GM18868 (cell line): ENCODE data around the gene MYCN.
"Not testable (repeated sequence)": the region's sequence is repeated elsewhere in the genome, so short reads cannot be mapped to it uniquely, and the experiment has no call there.

ENCODE experiments used
- ATAC-seq: cut with Tn5 transposase; IDR thresholded peaks from one replicate; pipeline ENCODE4 v1.9.1; 2021; ENCODE audit warnings: mild to moderate bottlenecking, moderate library complexity; ENCODE audit not compliant: unreplicated experiment

Gene MYCN

DNA sequence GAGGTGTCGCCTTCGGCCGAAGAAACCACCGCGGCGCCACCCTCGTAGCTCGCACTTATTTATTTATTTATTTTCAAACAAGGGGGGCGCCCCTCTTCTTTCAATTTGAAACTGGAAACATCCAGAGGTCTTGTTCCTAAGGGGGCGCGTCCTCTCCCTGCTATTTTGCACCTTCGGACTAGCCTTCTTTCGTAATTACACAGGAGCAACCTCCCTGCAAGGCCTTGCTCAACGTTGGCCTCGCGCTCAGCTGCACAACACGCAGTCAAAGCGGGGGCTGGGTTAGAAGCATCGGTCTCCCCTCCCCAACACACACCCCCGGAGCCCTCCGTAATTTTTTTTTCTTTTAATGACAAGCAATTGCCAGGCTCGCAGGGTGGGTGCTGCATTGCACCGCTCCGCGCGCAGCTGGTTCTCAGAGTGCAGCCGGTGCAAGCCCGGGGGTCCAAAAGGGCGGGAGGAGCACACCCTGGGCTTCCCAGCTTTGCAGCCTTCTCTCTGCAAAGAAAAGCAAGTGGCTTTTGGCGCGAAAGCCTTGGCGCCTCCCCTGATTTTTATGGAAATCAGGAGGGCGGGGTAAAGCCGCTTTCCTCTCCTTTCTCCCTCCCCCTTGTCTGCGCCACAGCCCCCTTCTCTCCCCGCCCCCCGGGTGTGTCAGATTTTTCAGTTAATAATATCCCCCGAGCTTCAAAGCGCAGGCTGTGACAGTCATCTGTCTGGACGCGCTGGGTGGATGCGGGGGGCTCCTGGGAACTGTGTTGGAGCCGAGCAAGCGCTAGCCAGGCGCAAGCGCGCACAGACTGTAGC lies at the start of gene MYCN:
Gene MYCN, plus strand, starts transcription at position 697 of the 807 bp plus-strand sequence. CDS start 1,515 bp downstream, outside the sequence.
- ATAC-seq = peak; percentile 17

GRCh38 chr2:15890936-15891905 lies 49.1 kb upstream of the MYCN start:
- ATAC-seq = no peak

- no peak for ATAC-seq
These were observed 48.0 kb upstream of the MYCN start for GRCh38 chr2:15892151-15892880.

GRCh38 chr2:15893085-15893484 lies 47.3 kb upstream of the MYCN start:
- no peak for ATAC-seq

- ATAC-seq = no peak
These were observed 46.5 kb upstream of the MYCN start for GRCh38 chr2:15893689-15894480.

DNA sequence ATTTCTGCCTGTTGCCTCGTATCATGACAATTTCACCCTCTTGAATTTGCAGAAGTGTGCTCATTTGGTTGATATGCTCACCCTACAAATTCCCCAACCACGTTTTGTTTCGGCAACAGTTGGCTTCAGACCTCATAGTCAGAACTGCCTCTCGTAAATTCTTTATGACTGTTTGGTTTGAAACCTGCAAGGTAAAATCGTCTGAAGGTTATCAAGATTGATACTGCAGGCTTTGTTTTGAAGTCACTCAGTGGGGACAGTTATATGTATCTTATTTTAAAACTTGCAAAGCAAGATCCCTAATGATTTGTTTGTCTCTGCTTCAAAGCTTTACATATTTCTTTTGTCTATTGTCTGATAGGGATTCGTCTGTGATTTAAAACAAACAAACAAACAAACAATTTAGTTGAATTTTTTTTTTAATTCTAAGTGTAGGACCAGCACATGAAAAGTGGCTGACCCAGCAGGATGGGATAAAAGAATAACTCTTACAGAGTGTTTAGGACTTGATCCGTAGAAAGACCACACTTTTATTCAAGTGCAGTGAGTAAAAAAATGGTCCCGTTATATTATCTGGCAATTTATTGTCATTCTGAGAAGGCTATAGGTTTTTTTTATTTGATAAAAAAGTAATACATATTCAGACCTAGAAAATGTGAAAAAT lies 45.7 kb upstream of the MYCN start:
- no peak for ATAC-seq

DNA sequence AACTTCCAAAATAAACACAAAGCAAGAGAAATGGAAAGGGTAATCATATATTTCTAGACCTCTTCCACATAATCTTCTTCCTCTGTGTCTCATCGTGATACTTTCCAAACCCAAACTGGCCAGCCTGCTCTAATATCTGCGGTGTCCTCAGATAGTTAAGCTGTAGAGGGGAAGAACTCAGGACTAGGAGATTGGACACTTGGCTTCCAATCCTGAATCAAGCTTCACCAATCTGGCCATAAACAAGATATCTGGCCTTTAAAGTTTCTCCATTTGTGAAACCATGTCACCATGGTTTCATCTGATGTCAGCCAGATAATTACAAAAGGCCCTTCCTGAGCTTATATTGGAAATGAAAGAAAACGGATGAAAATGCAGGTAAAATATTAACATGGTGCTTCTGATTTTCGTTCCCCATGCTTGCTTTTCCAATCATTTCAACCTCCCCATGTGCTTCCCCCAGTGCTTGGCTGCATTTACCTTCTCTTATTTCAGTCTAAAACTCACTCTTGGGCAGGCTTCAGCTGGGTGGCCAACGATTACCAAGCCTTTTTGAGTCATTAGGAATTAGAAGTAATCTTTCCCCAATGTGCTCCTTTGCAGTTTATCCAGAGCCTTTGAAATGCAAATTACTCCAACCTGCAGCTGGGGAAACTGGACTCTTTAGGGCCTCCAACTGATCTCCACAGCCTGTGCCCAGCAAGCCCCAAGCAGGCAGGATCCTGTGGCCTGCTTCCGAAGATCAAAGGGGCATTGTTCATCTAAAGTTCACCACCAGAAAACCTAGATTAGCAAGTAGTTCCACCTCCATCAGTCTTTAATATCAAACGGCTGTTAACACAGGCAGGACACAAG lies 44.5 kb upstream of the MYCN start:
- ATAC-seq = no peak

DNA sequence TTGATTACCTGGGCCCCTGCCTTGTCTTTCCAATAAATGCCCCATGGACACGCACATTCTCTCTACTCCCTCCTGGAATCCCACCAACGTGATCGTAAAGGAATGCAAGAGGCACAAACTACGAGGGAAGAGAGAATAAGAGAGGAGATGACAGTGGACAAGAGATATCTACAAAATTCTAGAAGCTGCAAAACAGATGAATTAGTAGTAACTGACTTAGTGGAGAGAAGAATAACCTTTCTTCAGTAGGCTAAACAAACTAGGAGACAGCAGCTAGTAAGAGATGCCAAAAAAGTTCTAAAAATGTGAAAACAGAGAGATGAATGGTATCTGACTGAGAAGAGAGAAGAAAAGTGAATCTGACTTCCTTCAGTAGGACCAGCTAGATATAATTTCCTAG lies 43.5 kb upstream of the MYCN start:
- no peak for ATAC-seq

- no peak for ATAC-seq
These were observed 42.8 kb upstream of the MYCN start for GRCh38 chr2:15897431-15898098.

GRCh38 chr2:15899327-15899612 lies 41.1 kb upstream of the MYCN start:
- no peak for ATAC-seq

DNA sequence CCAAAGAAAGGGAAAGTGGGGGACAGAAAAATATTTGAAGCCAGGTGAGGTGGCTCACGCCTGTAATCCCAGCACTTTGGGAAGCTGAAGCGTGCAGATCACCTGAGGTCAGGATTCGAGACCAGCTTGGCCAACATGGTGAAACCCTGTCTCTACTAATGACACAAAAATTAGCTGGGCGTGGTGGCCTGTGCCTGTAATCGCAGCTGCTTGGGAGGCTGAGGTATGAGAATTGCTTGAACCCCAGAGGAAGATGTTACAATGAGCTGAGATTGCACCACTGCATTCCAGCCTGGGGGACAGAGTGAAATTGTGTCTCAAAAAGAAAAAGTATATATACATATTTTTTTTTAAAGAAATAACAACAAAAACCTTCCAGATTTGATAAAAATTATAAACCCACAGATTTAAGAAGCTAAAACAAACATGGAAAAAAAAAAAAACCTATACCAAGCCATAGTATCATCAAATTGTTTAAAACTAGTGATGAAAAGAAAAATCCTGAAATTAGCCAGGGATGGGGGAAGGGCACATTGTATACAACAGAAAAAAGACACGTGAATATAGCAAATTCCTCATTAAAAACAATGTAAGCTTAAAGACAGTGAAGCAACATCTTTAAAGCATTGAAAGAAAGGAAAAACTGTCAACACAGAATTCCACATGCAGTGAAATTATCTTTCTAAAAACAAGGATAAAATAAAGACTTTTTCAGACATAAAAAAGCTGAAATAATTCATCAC lies 40.4 kb upstream of the MYCN start:
- ATAC-seq = no peak

- no peak for ATAC-seq
These were observed 39.1 kb upstream of the MYCN start for GRCh38 chr2:15901095-15901807.

GRCh38 chr2:15901808-15902130 lies 38.6 kb upstream of the MYCN start:
- no peak for ATAC-seq

- not testable (repeated sequence) for ATAC-seq
These were observed 36.4 kb upstream of the MYCN start for GRCh38 chr2:15903910-15904309.

DNA sequence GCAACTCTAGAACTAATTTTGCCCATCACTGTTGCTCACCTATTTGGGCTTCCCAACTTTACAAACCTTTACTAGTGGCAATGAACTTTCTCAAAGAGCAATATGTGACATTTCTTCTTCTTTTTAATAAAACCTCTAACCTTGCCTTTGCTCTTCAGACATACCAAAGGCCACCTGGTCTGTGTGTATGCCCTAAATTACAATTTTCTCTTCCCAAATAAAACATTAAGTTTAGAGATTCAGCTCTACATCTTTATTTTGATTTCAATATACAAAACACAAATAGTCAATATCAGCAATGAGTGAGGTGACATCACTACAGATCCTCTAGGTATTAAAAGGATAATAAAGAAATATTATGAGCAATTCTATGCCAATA lies 35.1 kb upstream of the MYCN start:
- ATAC-seq = no peak

GRCh38 chr2:15905986-15906491 lies 34.3 kb upstream of the MYCN start:
- no peak for ATAC-seq

DNA sequence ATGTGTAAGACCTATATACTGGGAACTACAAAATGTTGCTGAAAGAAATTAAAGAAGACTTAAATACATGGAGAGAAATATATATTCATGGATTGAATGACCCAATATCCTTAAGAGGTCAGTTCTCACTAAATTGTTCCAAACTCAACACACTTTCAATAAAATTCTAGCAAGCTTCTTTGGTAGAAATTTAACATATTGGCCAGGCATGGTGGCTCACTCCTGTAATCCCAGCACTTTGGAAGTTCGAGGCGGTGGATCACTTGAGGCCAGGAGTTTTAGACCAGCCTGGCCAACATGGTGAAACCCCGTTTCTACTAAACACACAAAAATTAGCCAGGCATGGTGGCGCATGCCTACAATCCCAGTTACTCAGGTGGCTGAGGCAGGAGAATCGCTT lies 33.6 kb upstream of the MYCN start:
- ATAC-seq = no peak
